Liver (tissue), 3 donors: ENCODE measurements around the gene WDR75.

Source experiments
- ATF3 ChIP-seq: IDR thresholded peaks from 2 replicates; pipeline ENCODE4 v1.6.1; 2016; ENCODE audit warnings: antibody characterized with exemption
- CTCF ChIP-seq: fragments of 150-350 bp; IDR thresholded peaks from 2 replicates; pipeline ENCODE4 v1.5.1; 2017; ENCODE audit warnings: improper control_type of control experiment, low read depth, low read length; ENCODE audit not compliant: missing input control
- RAD21 ChIP-seq, 2 donors: IDR thresholded peaks; 2 replicates each; pipeline ENCODE4 v1.6.1; 2016; ENCODE audit warnings: antibody characterized with exemption in 2 of 2, mild to moderate bottlenecking in 2 of 2
- REST ChIP-seq: IDR thresholded peaks from 2 replicates; pipeline ENCODE4 v1.6.1; 2016; ENCODE audit warnings: antibody characterized with exemption, mild to moderate bottlenecking
- TAF1 ChIP-seq: conservative IDR thresholded peaks from 2 replicates; pipeline ENCODE4 v1.6.1; 2016; ENCODE audit warnings: antibody characterized with exemption, mild to moderate bottlenecking
- donor health status: healthy.
- donor health status: healthy.

GRCh38 chr2:189511960-189512319 is 70.7 kb downstream of the WDR75 start:
- no peak for TF ChIP-seq CTCF
- no peak for TF ChIP-seq TAF1
- no peak for TF ChIP-seq ATF3
- no peak for TF ChIP-seq REST
- TF ChIP-seq RAD21 (IDR thresholded peaks at IDR 0.05), result no peak
